MM.1S (cell line): ENCODE measurements around the gene CBFB.

Source experiments
- EZH2 ChIP-seq: fragments of 300-600 bp; sonication (generic); optimal IDR thresholded peaks from 2 replicates; pipeline ENCODE3; 2017; ENCODE audit warnings: low read depth, mild to moderate bottlenecking, antibody characterized with exemption, low read length, mixed read lengths
- EZH2phosphoT487 ChIP-seq: fragments of 300-600 bp; sonication (generic); IDR thresholded peaks from 2 replicates; pipeline ENCODE4 v1.6.1; 2018; ENCODE audit warnings: antibody characterized with exemption, low read length
- TF ChIP-seq, protein P1 (sequence below): fragments of 300-600 bp; sonication (generic); IDR thresholded peaks from 2 replicates; pipeline ENCODE4 v1.5.1; 2016; ENCODE audit warnings: antibody characterized with exemption, low read length, mixed read lengths

DNA sequence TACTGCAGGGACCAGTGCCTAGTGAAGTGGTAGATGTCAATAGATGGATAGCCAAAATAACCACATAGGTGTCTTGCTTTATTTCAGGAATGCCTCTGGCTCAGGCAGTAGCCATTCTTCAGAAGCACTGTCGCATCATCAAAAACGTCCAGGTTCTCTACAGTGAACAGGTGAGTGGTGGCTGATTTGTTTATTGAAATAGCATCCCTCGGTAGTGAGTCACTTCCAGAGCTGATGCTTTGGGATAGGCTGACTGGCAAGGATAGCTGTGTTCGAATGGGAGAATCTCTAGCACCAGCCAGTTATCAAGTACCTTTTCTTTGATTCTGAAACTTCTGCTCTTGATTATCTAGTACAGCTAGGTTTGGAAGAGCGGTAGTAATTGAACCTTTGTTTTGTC is 91.1 kb downstream of the CBFB start:
- TF ChIP-seq, protein P1, sequence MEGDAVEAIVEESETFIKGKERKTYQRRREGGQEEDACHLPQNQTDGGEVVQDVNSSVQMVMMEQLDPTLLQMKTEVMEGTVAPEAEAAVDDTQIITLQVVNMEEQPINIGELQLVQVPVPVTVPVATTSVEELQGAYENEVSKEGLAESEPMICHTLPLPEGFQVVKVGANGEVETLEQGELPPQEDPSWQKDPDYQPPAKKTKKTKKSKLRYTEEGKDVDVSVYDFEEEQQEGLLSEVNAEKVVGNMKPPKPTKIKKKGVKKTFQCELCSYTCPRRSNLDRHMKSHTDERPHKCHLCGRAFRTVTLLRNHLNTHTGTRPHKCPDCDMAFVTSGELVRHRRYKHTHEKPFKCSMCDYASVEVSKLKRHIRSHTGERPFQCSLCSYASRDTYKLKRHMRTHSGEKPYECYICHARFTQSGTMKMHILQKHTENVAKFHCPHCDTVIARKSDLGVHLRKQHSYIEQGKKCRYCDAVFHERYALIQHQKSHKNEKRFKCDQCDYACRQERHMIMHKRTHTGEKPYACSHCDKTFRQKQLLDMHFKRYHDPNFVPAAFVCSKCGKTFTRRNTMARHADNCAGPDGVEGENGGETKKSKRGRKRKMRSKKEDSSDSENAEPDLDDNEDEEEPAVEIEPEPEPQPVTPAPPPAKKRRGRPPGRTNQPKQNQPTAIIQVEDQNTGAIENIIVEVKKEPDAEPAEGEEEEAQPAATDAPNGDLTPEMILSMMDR, result no peak
- TF ChIP-seq EZH2 (no peak), EZH2phosphoT487 (no peak)
